NCI-H2081 (cell line): ENCODE results near the gene ADAMTSL1.

Experiments used
- DNase-seq, 2 experiments: peaks; one replicate each; lab custom pipeline; 2025; lab: John Stamatoyannopoulos, UW

The ADAMTSL1 gene

DNA sequence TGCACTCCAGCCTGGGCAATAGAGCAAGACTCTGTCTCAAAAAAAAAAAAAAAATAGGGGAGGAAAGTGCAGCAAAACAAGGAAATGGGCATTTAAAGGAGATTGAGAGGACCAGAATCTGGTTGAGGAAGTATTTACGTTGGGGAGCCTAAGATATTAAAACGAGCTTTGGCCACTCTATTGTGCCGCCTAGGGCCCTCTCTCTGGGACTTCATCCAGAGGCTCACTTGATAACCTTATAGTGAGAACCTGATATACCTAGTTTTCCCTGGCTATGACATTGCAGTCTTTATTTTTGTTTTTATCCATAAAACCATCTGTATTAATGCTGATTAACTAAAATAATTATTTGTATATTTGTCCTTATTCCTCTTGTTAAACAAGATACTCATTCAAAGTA is 345.5 kb downstream of the ADAMTSL1 start:
- no peak for DNase-seq

DNA sequence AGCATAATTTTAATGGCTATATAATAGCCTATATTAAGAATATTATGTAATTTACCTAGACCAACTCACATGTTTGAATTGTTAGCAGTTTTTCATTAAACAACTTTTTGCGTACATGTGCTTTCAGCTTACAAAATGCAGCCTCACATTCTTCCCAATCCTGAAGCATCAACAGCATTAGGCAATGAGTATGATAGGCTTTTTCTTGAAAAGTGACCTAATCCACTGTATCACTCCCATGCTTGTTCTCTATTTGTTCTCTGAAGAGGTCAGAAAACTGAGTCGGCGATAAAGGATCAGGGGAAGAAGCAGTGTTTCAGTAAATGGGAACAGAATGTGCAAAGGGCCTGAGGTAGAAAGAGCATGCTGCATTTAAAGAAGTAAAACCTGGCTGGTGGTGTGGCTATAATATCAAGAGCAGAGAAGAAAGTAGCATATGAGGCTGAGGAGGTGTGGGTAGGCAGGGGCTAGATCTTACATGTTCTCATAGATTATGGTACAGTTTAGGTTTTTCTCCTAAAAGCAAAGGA is 346.7 kb downstream of the ADAMTSL1 start:
- no peak for DNase-seq

DNA sequence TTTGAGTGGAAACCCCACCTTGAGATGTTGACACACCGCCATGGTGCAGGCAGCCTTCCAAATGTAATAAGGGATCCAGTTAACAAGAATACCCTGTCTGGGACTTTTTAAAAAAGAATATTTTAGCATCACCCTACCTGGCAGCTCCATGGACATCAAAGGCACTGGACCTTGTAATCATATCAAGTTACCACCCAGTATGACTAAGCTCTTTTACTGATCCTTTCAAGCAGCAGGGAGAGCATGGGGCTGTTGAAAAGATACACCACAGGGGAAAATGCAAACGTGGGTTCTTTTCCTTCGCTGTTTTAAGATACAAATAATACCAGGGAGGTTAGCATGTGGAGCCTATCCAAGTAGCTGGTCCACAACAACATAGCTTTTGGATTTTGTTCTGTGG is 347.8 kb downstream of the ADAMTSL1 start:
- peak in 1 of 2 experiments; percentile 17 for DNase-seq

DNA sequence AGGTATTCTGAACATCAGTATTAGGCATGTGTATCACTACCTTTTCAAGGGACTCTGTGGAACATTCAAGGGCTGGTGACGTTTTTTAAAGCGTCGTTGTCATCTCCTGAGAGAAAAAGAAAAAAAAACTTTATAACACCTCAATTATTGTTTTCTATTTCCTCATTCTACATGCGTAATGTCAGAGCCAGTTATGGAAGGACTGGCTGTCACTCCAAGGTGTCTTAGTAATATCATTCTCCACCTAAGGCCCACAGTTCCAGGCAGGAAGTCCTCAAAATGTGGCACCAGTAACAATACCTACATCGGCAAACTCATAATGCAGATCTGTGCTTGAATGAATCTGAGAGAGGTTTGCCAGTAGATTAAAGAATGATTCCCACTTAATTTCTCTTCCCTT is 348.9 kb downstream of the ADAMTSL1 start:
- DNase-seq: no peak

DNA sequence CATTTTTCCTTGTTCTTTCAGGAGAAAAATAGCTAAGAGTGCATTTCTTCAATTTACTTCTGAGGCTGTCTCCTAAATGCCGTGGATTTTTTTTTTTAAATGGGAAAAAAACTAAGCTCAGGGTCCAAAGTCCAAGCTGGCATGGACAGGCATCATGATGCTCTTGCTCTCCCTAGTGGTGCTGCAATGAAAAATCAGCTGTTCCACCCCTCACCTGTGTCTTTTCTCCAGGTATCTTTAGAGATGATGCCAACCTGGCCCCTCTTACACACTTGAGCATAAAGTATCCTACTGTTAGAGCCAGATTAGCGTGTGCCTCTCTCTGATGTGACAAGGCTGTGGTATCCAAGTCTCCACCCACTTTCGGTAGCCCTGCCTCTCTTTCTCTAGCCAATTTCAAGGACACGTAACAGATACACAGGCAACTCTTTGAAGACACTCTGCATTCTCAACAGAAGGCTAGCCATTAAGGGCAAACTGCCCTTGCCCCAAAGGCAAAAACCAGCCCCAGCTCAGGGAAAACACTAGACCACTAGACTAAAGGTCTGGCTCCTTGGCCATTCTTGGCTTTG is 350.2 kb downstream of the ADAMTSL1 start:
- DNase-seq: peak; percentile 39 to 47

DNA sequence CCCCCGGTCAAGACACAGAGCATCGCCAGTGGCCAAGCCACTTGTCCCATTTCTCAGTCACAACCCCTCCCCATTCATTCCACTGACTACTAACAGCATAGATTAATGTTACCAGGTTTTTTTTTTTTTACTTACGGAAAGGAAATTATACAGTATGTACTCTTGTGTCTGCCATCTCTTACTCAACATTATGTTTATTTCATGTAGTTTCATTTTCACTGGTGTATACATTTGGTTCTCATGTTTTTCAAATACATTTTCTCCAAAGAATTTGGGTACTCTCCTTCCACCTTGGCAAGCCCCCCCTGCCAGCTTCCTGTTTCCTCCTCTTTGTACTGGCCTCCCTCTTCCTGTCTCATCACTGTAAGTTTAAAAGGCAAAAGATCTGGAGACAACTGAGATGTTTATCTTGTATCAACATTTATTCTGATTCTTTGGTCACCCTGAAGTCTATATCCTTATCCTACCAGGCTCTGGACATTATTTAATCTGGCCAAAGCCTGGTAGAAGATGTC is 351.8 kb downstream of the ADAMTSL1 start:
- DNase-seq: no peak

DNA sequence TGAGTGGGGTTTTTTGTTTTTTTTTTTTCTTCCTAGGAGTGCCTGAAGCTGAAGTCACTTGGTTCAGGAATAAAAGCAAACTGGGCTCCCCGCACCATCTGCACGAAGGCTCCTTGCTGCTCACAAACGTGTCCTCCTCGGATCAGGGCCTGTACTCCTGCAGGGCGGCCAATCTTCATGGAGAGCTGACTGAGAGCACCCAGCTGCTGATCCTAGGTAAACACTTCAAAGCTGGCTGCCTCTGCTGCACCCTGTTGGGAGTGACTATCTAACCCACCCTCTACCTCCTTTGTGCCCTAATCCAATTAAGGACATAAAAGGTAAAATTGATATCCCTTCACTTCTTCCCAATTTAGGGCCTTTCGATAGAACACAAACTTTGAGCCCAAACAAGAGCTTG is 352.3 kb downstream of the ADAMTSL1 start:
- peak in 1 of 2 experiments; percentile 46 for DNase-seq

DNA sequence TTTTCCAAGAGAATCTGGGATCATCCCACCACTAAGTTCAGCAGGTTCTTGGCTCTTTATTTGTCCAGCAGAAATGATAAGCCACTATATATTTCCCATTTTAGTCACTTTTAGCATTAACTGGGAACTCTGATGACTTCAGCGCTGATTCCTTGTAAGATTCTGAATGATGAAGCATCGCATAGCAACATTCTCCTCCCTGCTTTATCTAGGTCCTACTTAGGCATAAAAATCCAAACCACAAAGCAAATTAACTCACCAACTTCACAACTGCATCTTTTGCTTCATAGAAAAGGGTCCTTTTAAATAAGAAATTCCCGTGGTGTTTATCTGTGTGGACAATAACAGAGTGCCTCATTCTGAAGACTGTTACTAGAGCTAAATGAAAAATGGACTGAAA is 355.1 kb downstream of the ADAMTSL1 start:
- DNase-seq: no peak

DNA sequence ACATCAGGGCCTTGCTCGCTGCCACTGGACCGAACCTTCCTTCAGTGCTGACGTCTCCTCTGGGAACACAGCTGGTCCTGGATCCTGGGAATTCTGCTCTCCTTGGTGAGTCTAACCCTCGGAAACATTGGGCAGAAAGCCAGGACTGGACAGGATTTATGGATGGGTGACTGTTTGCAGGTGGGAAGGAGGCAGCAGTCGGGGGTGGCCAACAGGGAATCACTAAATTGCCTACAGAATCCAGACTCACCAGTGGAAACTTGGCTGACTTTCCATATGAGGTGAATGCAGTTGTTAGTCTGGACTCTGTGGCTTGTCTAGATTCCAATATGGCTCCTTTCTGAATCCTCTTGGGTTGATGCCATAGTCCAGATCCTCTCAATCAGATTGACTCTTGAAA is 355.9 kb downstream of the ADAMTSL1 start:
- DNase-seq: peak in 1 of 2 experiments; percentile 21

DNA sequence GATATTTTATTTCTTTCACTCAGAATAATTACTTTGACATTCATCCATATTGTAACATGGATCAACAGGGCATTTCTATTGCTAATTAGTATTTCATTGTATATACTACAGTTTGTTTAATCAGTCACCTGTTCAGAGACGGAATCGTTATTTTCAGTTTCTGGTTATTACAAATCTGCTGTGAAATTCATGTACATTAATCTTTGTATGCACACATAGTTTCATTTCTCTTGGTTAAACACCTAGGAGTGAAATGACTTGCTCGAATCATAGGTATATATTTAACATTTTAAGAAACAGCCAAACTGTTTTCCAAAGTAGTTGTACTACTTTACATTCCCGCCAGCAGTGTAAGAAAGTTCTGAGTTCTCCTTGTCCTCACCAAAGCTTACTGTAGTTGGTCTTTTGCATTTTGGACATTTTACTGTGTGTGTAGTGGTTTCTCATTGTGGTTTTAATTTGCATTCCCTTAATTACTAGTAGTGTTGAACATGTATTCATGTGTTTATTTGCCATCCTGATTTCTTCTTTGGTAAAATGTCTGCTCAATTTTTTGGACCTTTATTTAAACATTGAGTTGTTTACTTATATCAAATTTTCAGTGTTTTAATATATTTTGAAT is 360.9 kb downstream of the ADAMTSL1 start:
- DNase-seq: no peak

DNA sequence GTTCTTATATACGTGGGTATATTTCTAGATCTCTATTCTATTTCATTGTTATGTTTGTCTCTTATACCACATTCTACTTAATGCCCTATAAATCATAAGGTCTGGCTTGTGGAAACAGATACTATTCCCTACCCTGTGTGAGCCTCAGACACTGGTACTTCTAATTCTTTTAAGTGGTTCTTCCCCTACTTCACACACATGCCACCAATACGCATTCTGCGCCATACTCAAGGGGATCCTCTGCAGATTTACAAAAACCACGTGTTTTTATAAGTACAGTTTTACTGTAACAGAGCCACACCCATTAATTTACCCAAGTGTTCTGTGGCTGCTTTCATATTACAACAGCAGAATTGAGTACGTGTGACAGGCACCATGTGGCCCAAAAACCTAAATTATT is 363.4 kb downstream of the ADAMTSL1 start:
- no peak for DNase-seq

DNA sequence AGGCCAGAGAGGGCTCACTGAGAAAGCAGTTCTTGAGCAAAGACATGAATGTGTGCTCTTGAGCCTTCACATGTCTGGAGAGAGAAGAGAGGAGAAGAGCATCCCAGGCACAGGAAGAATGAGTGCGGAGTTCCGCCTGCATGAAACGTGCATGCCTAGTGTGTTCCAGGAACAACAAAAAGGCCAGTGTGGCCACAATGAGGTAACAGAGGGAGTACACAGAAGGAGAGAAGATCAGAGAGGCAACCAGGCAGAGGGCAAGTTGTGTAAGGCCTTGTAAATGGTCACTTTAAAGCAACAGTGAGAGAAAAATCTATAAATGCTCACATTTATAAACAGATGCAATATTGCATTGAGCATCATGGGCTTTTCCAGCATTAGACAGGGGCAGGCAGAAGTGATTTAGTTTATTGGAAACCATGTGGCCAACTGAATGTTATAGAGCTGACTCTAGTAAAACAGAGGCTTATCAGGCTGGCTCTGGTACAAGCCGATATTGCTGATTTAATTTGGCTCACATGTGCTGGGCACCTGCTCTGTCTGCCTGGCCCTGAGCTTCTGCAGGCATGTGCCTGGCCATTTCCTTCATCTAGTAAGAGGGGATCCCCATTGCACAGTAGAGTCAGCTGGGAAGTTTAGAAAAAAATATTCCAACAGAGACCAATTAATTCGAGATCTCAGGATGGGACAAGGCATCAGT is 373.8 kb downstream of the ADAMTSL1 start:
- no peak for DNase-seq

DNA sequence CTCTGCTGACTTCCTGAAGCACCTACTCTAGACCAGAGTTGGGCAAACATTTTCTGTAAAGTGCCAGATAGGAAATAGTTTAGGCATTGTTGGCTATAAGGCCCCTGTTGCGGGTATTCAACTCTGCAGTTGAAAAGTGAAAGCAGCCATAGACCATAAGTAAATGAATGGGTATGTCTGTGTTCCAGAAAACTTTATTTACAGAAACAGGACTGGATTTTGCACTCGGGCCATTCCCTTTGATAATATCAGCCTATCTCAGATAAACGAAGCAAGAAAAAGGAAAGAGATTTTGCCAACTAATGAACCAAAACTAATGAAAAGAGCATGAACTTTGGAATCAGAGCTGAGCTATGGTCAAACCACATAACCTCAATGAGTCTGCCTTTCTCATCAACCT is 374.7 kb downstream of the ADAMTSL1 start:
- DNase-seq: no peak

DNA sequence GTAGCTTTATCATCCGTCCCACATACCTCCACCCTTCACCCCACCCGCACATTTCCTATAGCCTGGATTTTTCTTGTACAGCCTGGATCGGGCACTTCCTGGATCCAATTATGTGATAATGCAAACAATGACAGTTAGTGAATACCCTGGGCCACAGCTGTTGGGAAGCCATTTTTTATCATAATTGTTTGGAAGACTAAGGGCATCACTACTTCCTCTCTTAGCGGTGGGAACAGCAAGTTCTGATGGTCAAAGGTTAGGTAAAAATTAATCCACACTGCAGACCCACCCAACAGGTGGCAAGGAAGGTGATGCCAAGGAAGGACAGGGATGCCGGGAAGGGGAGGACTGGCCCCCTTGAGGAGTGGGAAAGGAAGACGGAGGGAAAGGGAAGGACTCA is 375.3 kb downstream of the ADAMTSL1 start:
- DNase-seq: no peak

DNA sequence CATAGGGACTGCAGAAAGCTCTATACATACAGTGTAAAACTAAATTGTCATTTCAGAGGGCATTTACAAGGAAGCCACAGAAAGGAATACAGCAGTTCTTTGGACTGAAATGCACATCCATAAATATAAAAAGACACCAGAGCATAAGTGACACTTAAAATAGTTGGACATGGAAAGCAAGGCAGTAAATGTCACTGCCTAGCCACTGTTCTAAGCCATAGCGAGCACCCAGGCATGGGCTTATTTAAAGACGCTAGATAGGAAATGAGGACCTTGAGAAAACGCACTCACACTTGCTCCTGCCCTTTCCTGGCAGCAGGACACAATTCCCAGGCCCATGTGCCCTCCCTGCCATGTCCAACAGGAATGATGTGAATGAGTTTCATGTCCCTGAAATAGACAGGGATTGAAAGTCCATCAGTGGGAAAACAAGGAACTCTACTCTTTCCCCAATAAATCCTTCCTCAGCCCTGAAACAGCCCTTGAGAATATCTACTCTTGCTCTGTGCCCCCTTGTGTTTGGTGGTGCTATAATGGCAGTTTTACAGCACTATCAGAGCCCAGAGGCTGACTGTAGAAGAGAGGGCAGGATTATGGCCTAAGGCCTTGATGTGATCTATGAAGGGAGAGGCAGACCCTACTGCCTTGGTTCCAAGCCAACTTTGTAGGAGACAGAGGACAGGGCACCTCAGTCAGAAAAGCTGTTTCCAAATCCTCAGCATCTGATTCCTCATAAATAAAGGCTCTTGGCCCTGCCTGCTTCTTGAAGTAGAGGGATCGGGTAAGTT is 376.1 kb downstream of the ADAMTSL1 start:
- no peak for DNase-seq

DNA sequence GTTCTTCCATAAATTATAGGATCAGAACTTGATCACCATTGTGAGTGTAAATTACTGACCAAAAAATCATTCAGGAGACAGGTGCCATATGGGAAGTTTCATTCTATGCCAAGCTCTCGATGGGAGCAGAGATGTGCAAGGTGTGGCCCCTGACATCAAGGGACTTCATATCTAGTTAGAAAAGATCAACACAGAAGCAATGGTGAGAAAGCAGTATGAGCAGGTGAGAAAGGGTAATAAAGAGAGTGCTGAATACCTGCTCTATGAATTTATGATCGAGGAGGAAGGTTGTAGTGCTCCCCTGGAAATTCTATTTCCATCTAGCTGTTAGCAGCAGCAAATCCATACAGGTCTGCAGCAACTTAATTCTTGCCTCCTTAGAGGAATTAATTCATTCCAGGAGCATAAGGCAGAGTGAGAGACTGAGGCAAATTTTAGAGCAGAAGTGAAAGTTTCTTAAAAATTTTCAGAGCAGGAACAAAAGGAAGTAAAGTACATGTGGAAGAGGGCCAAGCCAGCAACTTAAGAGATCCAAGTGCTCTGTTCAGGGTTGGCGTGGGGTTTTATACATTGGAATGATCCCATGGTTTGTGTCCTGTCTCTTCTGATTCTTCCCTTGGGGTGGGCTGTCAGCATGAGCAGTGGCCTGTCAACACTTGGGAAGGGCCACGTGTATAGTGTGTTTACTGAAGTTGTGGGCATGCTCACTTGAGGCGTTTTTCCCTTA is 377.3 kb downstream of the ADAMTSL1 start:
- DNase-seq: no peak

DNA sequence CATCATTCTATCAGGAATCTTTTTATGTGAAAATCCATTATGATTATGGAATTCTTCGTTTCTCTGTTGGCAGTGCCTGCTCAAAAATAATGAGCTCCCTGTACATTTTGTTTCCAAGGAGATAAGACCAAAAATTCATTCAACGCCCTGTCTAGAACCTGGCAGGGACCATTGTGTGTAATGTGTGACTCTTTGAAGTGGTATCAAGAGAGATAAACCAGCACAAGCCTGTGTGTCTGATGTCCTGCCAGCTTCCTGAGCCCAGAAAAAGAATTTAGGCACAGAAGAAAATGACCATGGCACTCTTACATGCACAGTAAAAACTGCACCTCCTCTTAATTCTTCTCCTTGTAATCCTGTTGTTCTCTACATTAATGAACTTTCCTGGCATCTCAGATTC is 381.7 kb downstream of the ADAMTSL1 start:
- no peak for DNase-seq

DNA sequence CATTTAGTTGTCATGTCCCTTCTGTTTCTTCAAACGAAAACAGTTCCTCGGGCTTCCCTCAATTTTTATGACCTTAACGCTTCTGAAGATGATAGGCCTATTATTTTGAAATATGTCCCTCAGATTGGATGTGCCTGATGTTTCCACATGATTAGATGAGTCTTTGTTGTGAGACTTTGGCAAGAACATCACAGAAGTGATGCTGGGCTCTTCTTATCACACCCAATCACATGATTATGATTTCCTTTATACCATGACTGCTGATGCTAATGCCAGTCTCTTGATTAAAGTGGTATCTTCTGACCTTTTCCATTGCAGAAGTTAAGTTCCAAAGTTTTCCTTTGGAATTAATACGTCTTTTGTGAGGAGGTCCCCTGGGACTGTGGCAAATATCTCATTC is 383.4 kb downstream of the ADAMTSL1 start:
- no peak for DNase-seq

DNA sequence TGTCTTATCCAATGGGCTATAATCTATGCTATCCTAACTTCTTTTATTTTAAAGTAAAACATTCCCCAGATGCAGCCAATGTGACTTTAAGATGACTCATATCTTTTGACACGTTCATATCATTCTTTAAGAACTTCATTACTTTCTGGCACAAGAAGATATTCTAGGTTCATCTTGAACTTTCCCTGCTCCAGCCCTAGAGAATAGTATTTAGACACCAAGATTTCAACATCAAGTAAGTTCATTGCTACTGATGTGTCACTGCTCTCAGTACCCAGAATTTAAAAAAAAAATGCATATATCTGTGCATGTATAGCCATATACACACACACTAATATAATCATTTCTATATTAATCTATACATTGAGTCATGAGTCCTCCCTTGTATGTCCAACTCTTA is 383.8 kb downstream of the ADAMTSL1 start:
- DNase-seq: no peak

DNA sequence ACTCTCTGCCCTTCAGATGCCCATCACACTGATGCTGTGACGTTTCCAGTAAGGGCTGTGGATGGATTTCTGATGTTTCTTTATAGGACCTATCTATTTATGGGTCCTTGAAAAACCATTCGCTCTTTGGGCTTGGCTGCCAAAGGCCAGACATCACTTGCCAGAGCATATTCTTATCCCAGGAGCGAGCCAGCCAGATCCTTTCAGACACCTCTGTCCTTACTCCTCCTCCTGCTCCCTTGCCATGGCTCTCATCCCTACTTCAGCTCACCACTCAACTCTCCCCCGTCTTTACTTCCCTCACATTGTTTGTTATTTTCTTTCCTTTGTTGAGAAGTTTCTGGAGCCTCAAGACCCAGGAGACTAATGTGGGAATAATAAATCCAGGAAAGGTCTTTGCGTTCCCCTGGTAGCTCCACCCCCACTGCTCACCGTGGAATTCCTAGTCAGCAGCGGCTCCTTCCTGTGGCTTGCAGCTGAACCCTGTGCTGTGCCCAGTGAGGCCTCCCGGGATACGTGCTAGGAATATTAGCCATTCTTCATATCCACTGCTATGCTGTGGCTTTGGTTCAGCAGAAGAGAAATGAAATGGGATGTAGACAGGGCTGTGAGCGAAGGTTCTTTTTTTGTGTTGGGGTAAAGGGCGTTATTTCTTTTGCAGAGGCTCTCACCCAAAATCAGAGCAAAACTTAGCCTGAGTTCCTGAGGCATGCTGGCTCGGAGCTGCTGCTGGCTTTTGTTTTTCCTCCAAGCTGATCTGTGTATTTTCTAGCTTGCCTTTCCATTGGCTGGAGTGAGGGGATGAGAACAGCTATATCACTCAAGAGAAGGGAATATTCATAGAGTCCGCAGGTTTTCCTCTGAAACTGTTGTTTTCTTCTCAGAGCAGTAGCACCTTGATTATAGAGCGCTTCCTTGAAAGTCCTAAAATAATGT is 387.9 kb downstream of the ADAMTSL1 start:
- DNase-seq: no peak

DNA sequence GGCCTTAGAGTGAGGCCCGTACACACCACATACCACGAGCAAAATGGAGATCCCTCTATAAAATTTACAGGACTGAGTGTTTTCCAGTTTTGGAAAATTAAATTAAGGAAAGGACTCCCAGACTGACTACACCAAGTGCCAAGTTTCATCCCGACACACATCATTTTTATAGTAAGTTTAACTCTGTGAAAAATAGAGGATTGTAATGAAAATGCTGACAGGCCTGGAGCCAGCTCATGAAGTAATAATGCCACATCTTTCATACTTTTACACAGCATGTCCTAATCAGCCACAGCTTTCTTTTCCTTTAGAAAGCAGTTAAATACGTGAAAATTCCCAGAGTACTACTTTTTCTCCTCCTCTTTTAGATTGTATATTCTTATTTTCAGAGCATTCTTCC is 389.8 kb downstream of the ADAMTSL1 start:
- DNase-seq: no peak
